Cardiac fibroblast (primary cell): Measurements from ENCODE around the gene TUBB4B.
"Not testable (repeated sequence)": the region's sequence is repeated elsewhere in the genome, so short reads cannot be mapped to it uniquely, and the experiment has no call there.

Source experiments
- DNase-seq, 2 donors: peaks; one replicate each; pipeline versions ENCODE4 v3.0.0 to v3.0.0-alpha.2; 2010; ENCODE audit warnings: low read depth in 2 of 2
- H3K4me3 ChIP-seq, 2 donors: replicated peaks in 1 of 2; 1 replicate in 1 of 2; 2 replicates in 1 of 2; pipeline ENCODE4 v1.5.1; 2011; ENCODE audit warnings: low read depth in 2 of 2, low read length in 2 of 2, mild to moderate bottlenecking in 2 of 2, moderate library complexity in 1 of 2
- CTCF ChIP-seq: IDR thresholded peaks from one replicate; pipeline ENCODE4 v1.5.1; 2011; ENCODE audit warnings: low read depth, mild to moderate bottlenecking, low read length, inconsistent platforms

The TUBB4B gene

GRCh38 chr9:137240318-137240840, 708 bp upstream of the TUBB4B start:
- no peak for TF ChIP-seq CTCF
- peak; percentile 73 to 89 for DNase-seq
- H3K4me3 ChIP-seq, result peak overlapping the region; percentile 57 to 68

- DNase-seq, result peak; percentile 44 to 54
- TF ChIP-seq CTCF, result no peak
- peak overlapping the region; percentile 70 to 93 for H3K4me3 ChIP-seq
These were observed 592 bp downstream of the TUBB4B start for GRCh38 chr9:137241490-137242268.

DNA sequence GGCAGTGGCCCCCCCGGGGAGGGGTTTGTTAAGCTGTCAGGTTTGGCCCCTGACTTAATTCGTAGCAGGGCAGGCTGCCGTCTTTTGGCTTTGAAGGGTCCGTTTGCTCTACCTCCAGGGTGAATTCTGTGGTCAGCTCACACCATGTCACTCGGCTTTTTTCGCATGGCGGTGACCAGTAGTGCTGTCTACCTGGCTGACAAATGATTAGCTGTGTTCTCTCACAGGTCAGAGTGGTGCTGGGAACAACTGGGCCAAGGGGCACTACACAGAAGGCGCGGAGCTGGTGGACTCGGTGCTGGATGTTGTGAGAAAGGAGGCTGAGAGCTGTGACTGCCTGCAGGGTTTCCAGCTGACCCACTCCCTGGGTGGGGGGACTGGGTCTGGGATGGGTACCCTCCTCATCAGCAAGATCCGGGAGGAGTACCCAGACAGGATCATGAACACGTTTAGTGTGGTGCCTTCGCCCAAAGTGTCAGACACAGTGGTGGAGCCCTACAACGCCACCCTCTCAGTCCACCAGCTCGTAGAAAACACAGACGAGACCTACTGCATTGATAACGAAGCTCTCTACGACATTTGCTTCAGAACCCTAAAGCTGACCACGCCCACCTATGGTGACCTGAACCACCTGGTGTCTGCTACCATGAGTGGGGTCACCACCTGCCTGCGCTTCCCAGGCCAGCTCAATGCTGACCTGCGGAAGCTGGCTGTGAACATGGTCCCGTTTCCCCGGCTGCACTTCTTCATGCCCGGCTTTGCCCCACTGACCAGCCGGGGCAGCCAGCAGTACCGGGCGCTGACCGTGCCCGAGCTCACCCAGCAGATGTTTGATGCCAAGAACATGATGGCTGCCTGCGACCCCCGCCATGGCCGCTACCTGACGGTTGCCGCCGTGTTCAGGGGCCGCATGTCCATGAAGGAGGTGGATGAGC, 1.4 kb downstream of the TUBB4B start:
- DNase-seq, result peak in 1 of 2 donors; percentile 10
- no peak for TF ChIP-seq CTCF
- peak overlapping the region; percentile 70 to 93 for H3K4me3 ChIP-seq

DNA sequence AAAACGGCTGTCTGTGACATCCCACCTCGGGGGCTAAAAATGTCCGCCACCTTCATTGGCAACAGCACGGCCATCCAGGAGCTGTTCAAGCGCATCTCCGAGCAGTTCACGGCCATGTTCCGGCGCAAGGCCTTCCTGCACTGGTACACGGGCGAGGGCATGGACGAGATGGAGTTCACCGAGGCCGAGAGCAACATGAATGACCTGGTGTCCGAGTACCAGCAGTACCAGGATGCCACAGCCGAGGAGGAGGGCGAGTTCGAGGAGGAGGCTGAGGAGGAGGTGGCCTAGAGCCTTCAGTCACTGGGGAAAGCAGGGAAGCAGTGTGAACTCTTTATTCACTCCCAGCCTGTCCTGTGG, 2.2 kb downstream of the TUBB4B start:
- not testable (repeated sequence) for DNase-seq

GRCh38 chr9:137243626-137244485, 2.8 kb downstream of the TUBB4B start:
- TF ChIP-seq CTCF, result no peak
- DNase-seq, result peak in 1 of 2 donors; percentile 20
- H3K4me3 ChIP-seq, result no peak overlapping the region

More for the DNA sequence above, 2.2 kb downstream of the TUBB4B start:
- H3K4me3 ChIP-seq, result peak overlapping the region in 1 of 2 donors; percentile 93

DNA sequence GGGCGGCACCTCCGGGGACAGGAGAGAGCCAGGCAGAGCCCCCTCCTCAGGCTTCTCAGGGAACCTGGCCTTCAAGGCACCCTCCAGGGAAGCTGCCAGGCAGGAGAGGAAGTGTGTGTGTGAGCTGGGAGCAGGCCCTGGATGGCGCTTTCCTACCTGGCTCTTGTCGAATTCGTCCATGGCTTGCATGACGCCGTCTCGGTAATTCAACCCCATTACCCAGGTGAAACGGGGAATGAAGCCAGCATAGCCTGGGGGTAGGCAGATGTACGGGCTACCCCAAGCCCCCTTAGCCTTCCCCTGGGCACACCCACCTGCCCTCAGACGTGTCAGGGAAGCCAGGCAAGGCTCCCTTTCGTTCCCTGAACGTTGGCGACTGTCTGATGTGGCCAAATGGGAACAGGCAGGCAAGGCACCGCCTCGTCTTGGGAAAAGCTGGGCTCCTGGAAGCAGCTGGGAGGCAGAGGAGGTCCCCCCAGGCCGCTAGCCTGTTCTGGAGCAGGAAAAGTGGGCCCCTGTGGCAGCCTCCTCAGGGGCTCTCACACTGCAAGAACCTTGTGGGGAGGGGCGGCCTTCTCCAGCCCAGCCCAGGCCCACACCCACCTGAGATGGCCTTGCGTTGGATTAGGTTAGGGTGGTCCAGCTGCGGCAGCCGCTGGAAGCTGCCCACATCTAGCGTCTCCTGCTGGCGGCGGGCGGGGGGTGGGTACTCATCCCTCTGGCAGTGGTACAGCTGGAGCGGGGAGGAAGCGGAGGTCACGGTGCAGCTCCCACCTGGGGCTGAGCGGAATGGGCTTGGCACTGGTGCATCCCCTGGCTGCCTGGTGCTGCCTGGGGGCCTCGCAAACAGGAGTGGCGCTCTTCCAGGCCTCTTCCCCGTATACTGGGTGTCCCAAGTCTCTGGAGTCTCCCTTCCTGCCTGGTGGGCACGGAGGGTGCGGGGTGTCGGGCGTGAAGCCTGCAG, 3.7 kb downstream of the TUBB4B start:
- DNase-seq, result peak in 1 of 2 donors; percentile 10
- TF ChIP-seq CTCF, result no peak
- H3K4me3 ChIP-seq, result no peak overlapping the region
